PC-3 (cell line): ENCODE measurements around the gene STRAP. TPM values are rescaled to one million over a fixed set of nuclear protein-coding genes. Genes with fewer than 3 reads are reported as not detected.
A peak's percentile ranks its signal among the peaks of the same experiment; 100 is the strongest.

ENCODE experiments used
- ATAC-seq: fragments of 200-7000 bp; cut with Tn5 transposase; 2 replicates; pipeline ENCODE4 v1.9.1; 2020; ENCODE audit warnings: mild to moderate bottlenecking, moderate library complexity
- BruUV-seq: library from RNA; stranded (reverse); fragments of 400-500 nt; replicated peaks from 2 replicates; lab custom pipeline; 2021; lab: Mats Ljungman, UMichigan
- CTCF ChIA-PET: fragments of 300-600 bp; sonication (Branson Sonifier 250); formaldehyde crosslinking; loops from one replicate; lab custom pipeline; 2022; ENCODE audit warnings: antibody characterized with exemption; lab: Charles Lee
- POLR2A ChIA-PET: fragments of 300-600 bp; sonication (Branson Sonifier 250); formaldehyde crosslinking; loops from one replicate; lab custom pipeline; 2022; ENCODE audit warnings: antibody characterized with exemption; ENCODE audit not compliant: unreplicated experiment; lab: Charles Lee
- DNase-seq: peaks from one replicate; pipeline ENCODE4 v3.0.0-alpha.2; 2015
- H2AFZ ChIP-seq: fragments of 300-600 bp; sonication (generic); 2 replicates; pipeline ENCODE4 v1.6.0; 2016; ENCODE audit warnings: antibody characterized with exemption, low read length
- H3F3A ChIP-seq: fragments of 300-600 bp; sonication (generic); one replicate; pipeline ENCODE4 v1.6.0; 2017; ENCODE audit warnings: antibody characterized with exemption, low read length, control low read depth, mild to moderate bottlenecking; ENCODE audit not compliant: unreplicated experiment
- H3K27ac ChIP-seq: fragments of 300-600 bp; sonication (generic); 2 replicates; pipeline ENCODE4 v1.5.1; 2016; ENCODE audit warnings: mild to moderate bottlenecking, low read length
- H3K27me3 ChIP-seq: fragments of 300-600 bp; sonication (generic); 2 replicates; pipeline ENCODE4 v1.6.1; 2016; ENCODE audit warnings: low read length, mixed read lengths
- H3K36me3 ChIP-seq: fragments of 300-600 bp; sonication (generic); 2 replicates; pipeline ENCODE4 v1.6.1; 2016; ENCODE audit warnings: low read depth, mixed run types, low read length, mixed read lengths
- H3K4me1 ChIP-seq: fragments of 300-600 bp; sonication (generic); 2 replicates; pipeline ENCODE4 v1.5.1; 2016; ENCODE audit warnings: low read length; ENCODE audit not compliant: insufficient read depth
- H3K4me2 ChIP-seq: fragments of 300-600 bp; sonication (generic); 2 replicates; pipeline ENCODE4 v1.6.0; 2016; ENCODE audit warnings: low read length
- H3K4me3 ChIP-seq: fragments of 300-600 bp; sonication (generic); 2 replicates; pipeline ENCODE4 v1.5.1; 2016; ENCODE audit warnings: mild to moderate bottlenecking, low read length, mixed read lengths
- H3K79me2 ChIP-seq: fragments of 300-600 bp; sonication (generic); 2 replicates; pipeline ENCODE4 v1.6.1; 2017; ENCODE audit warnings: low read length, mixed read lengths
- H3K9ac ChIP-seq: fragments of 300-600 bp; sonication (generic); 2 replicates; pipeline ENCODE4 v1.6.0; 2016; ENCODE audit warnings: mild to moderate bottlenecking, low read length
- H3K9me2 ChIP-seq: fragments of 300-600 bp; sonication (generic); replicated peaks from 2 replicates; pipeline ENCODE4 v1.6.1; 2016; ENCODE audit warnings: mixed run types, low read length, mixed read lengths
- H3K9me3 ChIP-seq: fragments of 300-600 bp; sonication (generic); 2 replicates; pipeline ENCODE4 v1.6.1; 2016; ENCODE audit warnings: low read length, mixed read lengths
- H4K20me1 ChIP-seq: fragments of 300-600 bp; sonication (generic); 2 replicates; pipeline ENCODE4 v1.6.1; 2016; ENCODE audit warnings: low read length, mixed read lengths
- EZH2 ChIP-seq: fragments of 300-600 bp; sonication (generic); IDR thresholded peaks from one replicate; pipeline ENCODE4 v1.6.1; 2017; ENCODE audit warnings: antibody characterized with exemption, mild to moderate bottlenecking, low read length; ENCODE audit not compliant: unreplicated experiment
- EZH2phosphoT487 ChIP-seq: fragments of 300-600 bp; sonication (generic); IDR thresholded peaks from 2 replicates; pipeline ENCODE4 v1.6.1; 2018; ENCODE audit warnings: mild to moderate bottlenecking, antibody characterized with exemption, low read length, borderline replicate concordance
- intact Hi-C: fragments of 100-400 bp; cut with micrococcal nuclease; formaldehyde crosslinking; loops from 2 replicates; pipeline ENCODE4 v1.9.0; 2023
- total RNA-seq: library from RNA; depleted of rRNA; stranded (reverse); fragments of >200 nt; gene quantifications from 2 replicates; pipeline ENCODE4 v1.2.3, GENCODE V29; 2014
- TF ChIP-seq, protein P1 (sequence below): fragments of 300-600 bp; sonication (generic); conservative IDR thresholded peaks from 2 replicates; pipeline ENCODE4 v1.5.1; 2017; ENCODE audit warnings: antibody characterized with exemption, low read depth, mild to moderate bottlenecking, low read length

STRAP gene
- total RNA-seq, 1 experiment from 2014 or later = 80.4 TPM

DNA sequence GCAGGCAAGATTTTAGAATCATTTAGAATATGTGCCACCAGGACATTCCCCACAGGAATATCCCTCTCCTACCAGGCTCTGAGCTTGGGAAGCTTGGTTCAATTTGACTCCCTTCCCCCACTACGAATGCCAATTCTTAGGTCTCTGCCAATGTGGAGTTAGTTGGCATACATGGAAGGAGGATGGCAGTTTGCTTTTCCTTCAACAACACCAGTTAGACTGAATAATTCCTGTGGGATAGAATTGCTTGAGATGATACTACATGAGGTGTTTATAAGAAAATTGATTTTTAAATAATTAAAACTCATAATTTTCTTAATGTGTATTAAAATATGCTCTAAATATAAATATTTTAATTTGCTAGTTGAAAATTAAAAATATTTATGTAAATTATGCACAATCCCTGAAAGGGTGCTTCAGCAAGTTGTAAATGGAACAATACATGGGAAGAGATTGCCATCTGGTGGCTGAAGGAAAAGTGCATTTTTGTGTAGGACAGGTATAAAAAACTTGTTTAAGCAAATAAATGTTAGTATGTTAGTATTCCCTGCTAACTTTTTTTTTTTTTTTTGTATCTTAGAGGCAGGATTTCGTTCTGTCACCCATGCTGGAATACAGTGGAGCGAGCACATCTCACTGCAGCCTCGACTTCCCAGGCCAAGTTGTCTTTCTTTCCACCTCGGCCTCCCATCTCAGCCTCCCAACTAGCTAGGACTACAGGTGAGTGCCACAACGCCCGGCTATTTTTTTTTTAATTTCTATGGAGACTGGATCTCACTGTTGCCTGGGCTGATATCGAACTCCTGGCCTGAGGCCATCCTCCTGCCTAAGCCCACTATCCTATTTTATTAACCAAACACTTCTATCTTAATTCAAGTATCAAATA is 25.8 kb upstream of the STRAP start:
- no TSS peak for BruUV-seq
- H3K4me2 ChIP-seq = peak overlapping the region; percentile 73
- H3K79me2 ChIP-seq = no peaks in the 10 kb centered on the region
- peak overlapping the region; percentile 65 for H3K9ac ChIP-seq
- no peak for TF ChIP-seq EZH2
- TF ChIP-seq, protein P1, sequence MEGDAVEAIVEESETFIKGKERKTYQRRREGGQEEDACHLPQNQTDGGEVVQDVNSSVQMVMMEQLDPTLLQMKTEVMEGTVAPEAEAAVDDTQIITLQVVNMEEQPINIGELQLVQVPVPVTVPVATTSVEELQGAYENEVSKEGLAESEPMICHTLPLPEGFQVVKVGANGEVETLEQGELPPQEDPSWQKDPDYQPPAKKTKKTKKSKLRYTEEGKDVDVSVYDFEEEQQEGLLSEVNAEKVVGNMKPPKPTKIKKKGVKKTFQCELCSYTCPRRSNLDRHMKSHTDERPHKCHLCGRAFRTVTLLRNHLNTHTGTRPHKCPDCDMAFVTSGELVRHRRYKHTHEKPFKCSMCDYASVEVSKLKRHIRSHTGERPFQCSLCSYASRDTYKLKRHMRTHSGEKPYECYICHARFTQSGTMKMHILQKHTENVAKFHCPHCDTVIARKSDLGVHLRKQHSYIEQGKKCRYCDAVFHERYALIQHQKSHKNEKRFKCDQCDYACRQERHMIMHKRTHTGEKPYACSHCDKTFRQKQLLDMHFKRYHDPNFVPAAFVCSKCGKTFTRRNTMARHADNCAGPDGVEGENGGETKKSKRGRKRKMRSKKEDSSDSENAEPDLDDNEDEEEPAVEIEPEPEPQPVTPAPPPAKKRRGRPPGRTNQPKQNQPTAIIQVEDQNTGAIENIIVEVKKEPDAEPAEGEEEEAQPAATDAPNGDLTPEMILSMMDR = peak; percentile 64
- H3K4me3 ChIP-seq = peak overlapping the region; percentile 48; the same call in 1 of the 2 replicates
- no peaks in the 10 kb centered on the region for H3K36me3 ChIP-seq
- no peaks in the 10 kb centered on the region for H3K27me3 ChIP-seq
- H4K20me1 ChIP-seq = no peaks in the 10 kb centered on the region
- H3K9me3 ChIP-seq = no peaks in the 10 kb centered on the region
- peaks cover 16% of the 10 kb centered on the region for H3K4me1 ChIP-seq
- H3K27ac ChIP-seq = peak overlapping the region; percentile 77
- no peaks in the 10 kb centered on the region for H3F3A ChIP-seq
- H3K9me2 ChIP-seq = no peaks in the 10 kb centered on the region
- intact Hi-C loops = loop anchor here (1.0 to 10.0 kb wide), 5 partner anchors 69 to 582 kb away; partner anchors contain the start of gene EPS8
- POLR2A ChIA-PET = no interaction called here
- CTCF ChIA-PET = interaction anchor here (0.6 to 2.1 kb wide), 4 partner anchors 43 to 324 kb away, joined by 3 to 7 read pairs (median 4); no protein-coding TSS in a partner anchor
- DNase-seq (peak; percentile 81), ATAC-seq (peak; percentile 54)
- 0 out of 2 replicates have a peak overlapping the region, but pooled peaks have one; percentile 40 for H2AFZ ChIP-seq

DNA sequence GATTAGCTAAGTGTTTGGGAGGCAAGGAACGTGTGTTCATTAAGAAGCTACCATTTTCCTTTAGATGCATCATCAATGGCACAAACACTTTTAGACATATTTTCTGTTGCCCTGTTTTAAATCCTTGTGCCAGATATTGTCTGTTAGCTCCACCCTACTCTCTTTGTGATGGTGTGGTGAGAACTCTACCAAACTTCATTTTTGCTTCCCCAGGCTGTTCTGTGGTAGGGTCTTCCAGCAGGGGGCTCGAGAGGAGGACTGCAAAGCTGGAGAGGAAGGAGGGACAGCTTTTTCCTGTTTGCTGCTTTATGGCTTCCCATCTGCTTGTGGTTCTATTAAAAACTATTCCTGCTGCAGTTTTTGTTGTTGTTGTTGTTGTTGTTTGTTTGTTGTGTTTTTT is 23.8 kb upstream of the STRAP start:
- intact Hi-C loops = loop anchor here (5.0 to 10.0 kb wide), 3 partner anchors 71 to 584 kb away; partner anchors contain the start of gene EPS8
- no peak for TF ChIP-seq EZH2phosphoT487
- no peak for TF ChIP-seq EZH2
- TF ChIP-seq, protein P1 = 0 out of 2 replicates have a peak, but pooled peaks have one; percentile 11
- ChIA-PET CTCF (interaction anchor here (0.7 to 2.1 kb wide), 2 partner anchors 104 to 326 kb away, joined by 4 to 7 read pairs; no protein-coding TSS in a partner anchor), POLR2A (no interaction called here)
- no peaks in the 10 kb centered on the region for H4K20me1 ChIP-seq
- no peak for ATAC-seq
- H3K4me2 ChIP-seq = no peak overlapping the region
- no peaks in the 10 kb centered on the region for H3K9me2 ChIP-seq
- no peaks in the 10 kb centered on the region for H3K27me3 ChIP-seq
- H3K9ac ChIP-seq = no peak overlapping the region
- no TSS peak for BruUV-seq
- no peak for DNase-seq
- peaks cover 10% of the 10 kb centered on the region for H3K4me1 ChIP-seq
- H3K27ac ChIP-seq = no peak overlapping the region
- H3K4me3 ChIP-seq = no peak overlapping the region
- no peaks in the 10 kb centered on the region for H3K79me2 ChIP-seq
- H2AFZ ChIP-seq = no peak overlapping the region
- H3K9me3 ChIP-seq = no peaks in the 10 kb centered on the region
- no peaks in the 10 kb centered on the region for H3F3A ChIP-seq
- no peaks in the 10 kb centered on the region for H3K36me3 ChIP-seq
